Activated CD4-positive, CD25-positive, alpha-beta regulatory T cell treated with anti-CD3 and anti-CD28 coated beads, Interleukin-2, amount 50 U/mL, for 16 hours (primary cell): ENCODE data around the gene KMT5C.

ENCODE experiments used
- DNase-seq: peaks from one replicate; pipeline ENCODE4 v3.0.0-alpha.2; 2020; ENCODE audit warnings: low read depth, low spot score

The KMT5C gene

DNA sequence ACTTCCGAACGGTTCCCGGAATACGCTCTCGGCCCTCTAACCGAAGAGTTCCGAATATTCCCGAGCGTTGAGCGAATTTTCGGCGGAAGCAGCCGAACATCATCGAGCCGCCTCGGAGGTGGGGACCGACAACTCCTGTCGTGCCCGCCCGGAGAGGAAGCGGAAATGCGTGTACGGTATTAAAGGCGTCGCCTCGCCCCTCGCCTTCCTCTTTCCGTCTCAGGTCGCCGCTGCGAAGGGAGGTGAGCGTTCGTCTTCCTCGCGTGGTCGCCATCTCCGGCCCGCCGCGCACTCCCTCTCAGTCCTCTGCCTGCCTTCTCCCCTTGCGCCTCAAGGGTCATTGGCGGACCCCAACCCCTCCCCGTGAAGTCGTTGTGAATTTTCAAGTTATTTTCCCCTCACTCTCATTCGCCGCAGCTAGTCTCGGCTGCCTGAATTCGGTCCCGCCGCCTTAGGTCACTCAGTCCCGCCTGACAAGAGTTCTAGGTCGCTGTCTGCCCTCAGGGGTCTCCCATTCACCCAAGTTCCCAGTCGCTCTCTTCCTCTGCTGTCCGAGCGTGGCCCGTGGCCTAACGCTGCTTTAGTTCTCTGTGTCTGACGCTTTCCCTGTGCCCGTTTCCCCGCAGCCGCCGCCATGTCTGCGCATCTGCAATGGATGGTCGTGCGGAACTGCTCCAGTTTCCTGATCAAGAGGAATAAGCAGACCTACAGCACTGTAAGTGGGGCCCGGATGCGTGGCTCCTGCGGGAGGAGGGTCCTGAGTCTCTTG is 46.2 kb downstream of the KMT5C start, which contains the start of gene RPL28:
RPL28 (plus strand) TSS at position 209 of the 769 bp plus-strand sequence; CDS start at position 635, 426 bp downstream.
- DNase-seq: peak; percentile 98

DNA sequence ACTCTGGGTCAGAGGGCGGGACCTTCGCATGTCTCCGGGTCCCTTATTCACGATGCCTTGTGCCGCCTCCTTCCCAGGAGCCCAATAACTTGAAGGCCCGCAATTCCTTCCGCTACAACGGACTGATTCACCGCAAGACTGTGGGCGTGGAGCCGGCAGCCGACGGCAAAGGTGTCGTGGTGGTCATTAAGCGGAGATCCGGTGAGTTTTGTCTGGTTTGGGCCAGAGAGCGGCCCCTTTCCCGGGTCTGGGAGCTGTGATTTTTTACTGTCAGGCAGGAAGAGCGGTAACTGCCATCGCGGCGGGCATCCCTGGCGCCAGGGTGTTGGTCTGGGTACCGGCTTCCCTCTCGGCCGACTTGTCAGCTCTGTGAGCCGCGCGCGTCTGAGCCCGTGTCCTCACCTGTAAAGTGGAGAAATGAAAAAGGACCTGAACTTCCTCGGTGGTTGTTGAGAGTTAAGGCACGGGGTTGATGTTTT is 46.9 kb downstream of the KMT5C start:
- no peak for DNase-seq

DNA sequence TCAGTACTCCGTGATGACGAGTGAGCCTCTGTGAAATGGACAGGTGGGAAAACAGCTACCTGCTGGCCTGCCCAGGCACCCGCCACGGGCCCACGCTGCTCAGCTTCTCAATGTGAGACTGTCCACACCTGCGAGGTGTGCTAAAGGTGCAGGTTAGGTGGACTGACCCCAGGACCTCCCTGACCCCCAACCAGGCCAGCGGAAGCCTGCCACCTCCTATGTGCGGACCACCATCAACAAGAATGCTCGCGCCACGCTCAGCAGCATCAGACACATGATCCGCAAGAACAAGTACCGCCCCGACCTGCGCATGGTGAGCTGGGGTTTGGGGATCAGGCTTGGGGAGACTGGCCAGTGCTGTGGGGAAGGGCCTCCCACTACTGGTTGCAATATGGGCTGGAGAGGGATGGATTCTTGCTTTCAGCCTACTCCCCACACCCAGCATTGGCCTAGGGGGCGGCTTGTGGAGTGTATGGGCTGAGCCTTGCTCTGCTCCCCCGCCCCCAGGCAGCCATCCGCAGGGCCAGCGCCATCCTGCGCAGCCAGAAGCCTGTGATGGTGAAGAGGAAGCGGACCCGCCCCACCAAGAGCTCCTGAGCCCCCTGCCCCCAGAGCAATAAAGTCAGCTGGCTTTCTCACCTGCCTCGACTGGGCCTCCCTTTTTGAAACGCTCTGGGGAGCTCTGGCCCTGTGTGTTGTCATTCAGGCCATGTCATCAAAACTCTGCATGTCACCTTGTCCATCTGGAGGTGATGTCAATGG is 48.2 kb downstream of the KMT5C start:
- DNase-seq: no peak

DNA sequence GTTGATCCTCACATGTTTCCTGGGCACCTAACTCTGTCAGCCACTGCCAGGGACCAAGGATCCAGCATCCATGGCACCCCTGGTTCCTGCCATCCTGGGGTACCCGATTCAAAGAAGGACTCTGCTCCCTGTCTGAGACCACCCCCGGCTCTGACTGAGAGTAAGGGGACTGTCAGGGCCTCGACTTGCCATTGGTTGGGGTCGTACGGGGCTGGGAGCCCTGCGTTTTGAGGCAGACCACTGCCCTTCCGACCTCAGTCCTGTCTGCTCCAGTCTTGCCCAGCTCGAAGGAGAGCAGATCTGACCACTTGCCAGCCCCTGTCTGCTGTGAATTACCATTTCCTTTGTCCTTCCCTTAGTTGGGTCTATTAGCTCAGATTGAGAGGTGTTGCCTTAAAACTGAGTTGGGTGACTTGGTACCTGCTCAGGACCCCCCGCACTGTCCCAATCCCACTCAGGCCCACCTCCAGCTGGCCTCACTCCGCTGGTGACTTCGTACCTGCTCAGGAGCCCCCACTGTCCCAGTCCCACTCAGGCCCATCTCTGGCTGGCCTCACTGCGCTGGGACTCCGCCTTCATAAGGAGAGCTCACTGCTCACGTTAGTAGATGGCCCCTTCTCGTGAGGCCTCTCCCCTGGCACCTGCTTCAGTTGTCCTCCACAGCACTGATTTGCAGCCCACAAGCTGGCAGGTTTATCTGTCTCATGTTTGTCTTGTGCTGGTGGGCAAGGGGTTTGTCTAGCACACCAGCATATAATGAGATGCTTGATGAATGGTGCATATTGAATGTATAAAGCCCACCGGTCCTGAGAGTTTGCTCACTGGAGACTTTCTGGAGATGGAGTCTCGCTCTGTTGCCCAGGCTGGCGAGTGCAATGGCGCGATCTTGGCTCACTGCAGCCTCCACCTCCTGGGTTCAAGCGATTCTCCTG is 50.0 kb downstream of the KMT5C start:
- no peak for DNase-seq

DNA sequence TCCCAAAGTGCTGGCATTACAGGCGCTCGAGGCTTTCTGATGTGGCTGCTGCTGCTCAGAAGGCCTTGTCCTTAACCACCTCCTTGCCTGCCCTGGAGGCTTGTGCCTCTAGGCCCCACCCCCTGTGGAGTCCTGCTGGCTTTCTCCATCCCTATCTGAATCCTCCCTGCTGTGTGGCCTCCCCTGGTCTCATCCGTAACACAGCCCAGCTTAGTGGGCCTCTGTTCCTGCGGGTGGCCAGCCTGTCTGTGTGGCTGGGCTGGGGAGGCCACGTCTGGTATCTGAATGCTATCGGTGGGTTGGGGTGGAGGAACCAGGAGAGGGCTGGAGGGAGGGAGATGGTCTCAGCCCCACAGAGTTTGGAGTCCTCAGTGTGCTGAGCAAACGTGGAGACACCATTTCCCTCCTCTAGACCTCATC is 50.8 kb downstream of the KMT5C start:
- DNase-seq: no peak

DNA sequence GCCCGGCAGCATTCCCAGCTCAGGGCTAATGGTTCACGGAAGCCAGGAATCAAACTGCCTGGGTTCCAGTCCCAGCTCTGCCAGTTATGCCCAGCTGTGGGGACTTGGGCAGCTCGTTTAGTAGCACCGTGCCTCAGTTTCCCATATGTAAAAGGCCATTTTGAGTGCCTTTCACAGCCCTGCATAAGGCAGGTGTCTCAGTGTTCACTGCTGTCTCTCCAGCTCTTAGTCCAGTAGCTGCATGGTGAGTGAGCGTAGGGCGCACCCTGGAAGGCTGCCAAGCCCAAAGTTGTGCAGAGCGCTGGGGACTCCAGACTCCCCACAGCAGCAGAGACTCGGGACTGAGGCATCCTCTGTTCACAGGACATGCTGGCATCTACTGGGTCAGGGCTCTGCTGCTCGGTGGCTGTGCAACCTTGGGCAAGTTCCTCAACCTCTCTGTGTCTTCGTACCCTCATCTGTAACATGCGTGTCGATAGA is 51.6 kb downstream of the KMT5C start:
- no peak for DNase-seq

DNA sequence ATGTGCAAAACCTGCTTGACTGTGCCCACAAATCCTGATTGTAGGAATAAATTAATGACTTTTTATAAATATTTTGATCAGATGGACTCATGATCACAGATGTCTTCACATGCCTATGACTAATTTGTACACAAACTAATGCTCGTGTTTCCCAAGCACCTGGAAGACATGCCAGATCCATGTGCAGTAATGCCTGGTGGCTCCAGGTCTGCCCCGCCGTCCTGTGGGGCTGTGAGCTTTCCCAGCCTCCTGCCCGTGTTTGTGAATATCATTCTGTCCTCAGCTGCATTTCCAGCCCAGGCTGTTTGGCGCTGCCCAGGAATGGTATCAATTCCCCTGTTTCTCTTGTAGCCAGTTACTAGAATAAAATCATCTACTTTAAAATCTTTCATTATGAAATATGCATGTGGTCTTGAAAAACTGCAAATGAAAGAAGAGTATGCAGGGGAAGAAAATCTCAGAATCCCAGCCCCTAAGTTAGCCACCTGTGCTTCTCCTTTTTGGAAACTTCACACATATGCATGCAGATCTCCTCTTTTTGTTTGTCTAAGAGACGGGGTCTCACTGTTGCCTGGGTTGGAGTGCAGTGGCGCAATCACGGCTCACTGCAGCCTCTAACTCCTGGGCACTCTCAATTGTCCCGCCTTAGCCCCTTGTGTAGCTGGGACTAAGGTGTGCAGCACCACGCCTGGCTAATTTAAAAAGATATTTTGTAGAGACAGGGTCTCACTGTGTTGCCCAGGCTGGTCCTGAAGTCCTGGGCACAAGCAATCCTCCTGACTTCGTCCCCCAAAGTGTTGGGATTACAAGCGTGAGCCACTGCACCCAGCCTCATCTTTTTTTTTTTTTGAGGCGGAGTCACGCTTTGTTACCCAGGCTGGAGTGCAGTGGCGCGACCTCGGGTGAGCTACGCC is 52.3 kb downstream of the KMT5C start:
- no peak for DNase-seq

DNA sequence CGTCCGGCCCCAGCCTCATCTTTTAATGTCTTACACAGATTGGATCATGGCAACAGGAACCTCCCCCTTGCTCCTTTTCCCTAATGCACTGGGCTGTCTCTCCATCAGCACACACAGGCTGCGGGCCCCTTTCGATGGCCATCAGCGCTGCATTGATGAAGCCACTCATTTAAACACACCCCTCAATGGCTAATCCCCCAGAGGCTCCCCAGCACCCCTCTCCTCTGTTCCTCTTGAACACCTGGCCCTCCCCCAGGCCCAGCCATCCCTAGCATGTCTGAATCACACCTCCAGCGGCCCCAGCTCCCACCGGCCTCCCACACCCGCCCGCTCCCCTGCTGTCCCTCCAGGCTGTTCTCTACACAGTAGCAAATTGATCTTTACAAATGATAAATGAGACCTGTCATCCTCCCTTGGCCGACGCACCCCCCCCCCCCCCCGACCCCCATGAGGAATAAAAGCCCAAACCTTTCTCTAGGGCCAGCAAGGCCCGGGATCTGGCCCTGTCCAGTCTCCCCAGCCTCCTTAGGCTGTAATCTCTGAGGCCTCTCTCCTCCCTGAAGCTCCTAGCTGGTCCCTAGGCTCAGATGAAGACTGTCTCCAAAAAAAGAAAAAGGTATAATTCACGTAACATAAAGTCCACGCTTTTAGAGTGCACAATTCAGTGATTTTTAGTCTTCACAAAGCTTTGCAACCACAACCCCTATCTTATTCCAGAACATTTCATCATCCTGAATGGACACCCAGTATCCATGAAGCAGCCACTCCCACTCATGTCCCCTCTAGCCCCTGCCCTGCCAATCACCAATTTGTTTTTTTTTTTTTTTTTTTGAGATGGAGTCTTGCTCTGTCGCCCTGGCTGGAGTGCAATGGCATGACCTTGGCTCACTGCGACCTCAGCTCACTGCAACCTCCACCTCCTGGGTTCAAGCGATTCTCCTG is 53.4 kb downstream of the KMT5C start:
- DNase-seq: no peak
